PC-9 (cell line): ENCODE data around the gene COL27A1. TPM values are rescaled to one million over a fixed set of nuclear protein-coding genes. Genes with fewer than 3 reads are reported as not detected.

Source experiments
- BruUV-seq: library from RNA; stranded (reverse); fragments of 400-500 nt; replicated peaks from 2 replicates; lab custom pipeline; 2021; lab: Mats Ljungman, UMichigan
- CTCF ChIA-PET: fragments of 300-600 bp; sonication (Branson Sonifier 250); formaldehyde crosslinking; loops from one replicate; lab custom pipeline; 2022; ENCODE audit warnings: antibody characterized with exemption; lab: Charles Lee
- POLR2A ChIA-PET: fragments of 300-600 bp; sonication (Branson Sonifier 250); formaldehyde crosslinking; loops from one replicate; lab custom pipeline; 2022; ENCODE audit warnings: antibody characterized with exemption; ENCODE audit not compliant: unreplicated experiment; lab: Charles Lee
- DNase-seq, 2 experiments: peaks; one replicate each; pipeline versions ENCODE4 v3.0.0 to v3.0.0-alpha.2; 2015 to 2022; ENCODE audit warnings: mixed read lengths in 1 of 2
- H2AFZ ChIP-seq: fragments of 200-600 bp; sonication (generic); 2 replicates; pipeline ENCODE4 v1.8.1; 2017; ENCODE audit warnings: antibody characterized with exemption
- H3F3A ChIP-seq: fragments of 200-600 bp; sonication (generic); 2 replicates; pipeline ENCODE4 v1.8.1; 2017; ENCODE audit warnings: antibody characterized with exemption, mild to moderate bottlenecking, low read depth; ENCODE audit not compliant: insufficient read depth
- H3K27ac ChIP-seq: fragments of 200-600 bp; sonication (generic); 2 replicates; pipeline ENCODE4 v1.6.1; 2016; ENCODE audit warnings: mixed run types
- H3K27me3 ChIP-seq: fragments of 200-600 bp; sonication (generic); 2 replicates; pipeline ENCODE4 v1.6.1; 2016; ENCODE audit warnings: low read depth, mixed run types; ENCODE audit not compliant: insufficient read depth
- H3K36me3 ChIP-seq: fragments of 200-600 bp; sonication (generic); 2 replicates; pipeline ENCODE4 v1.6.1; 2016; ENCODE audit warnings: low read depth, mixed run types
- H3K4me1 ChIP-seq: fragments of 200-600 bp; sonication (generic); replicated peaks from 2 replicates; pipeline ENCODE4 v1.6.1; 2016; ENCODE audit warnings: mixed run types; ENCODE audit not compliant: insufficient read depth
- H3K4me2 ChIP-seq: fragments of 200-600 bp; sonication (generic); 2 replicates; pipeline ENCODE4 v1.6.1; 2017; ENCODE audit warnings: mixed run types
- H3K4me3 ChIP-seq: fragments of 200-600 bp; sonication (generic); 2 replicates; pipeline ENCODE4 v1.6.1; 2016; ENCODE audit warnings: mixed run types
- H3K79me2 ChIP-seq: fragments of 200-600 bp; sonication (generic); 2 replicates; pipeline ENCODE4 v1.6.1; 2017; ENCODE audit warnings: low read depth, mixed run types
- H3K9me2 ChIP-seq: fragments of 200-600 bp; sonication (generic); 2 replicates; pipeline ENCODE4 v1.8.1; 2017; ENCODE audit warnings: mild to moderate bottlenecking; ENCODE audit not compliant: insufficient read depth
- H3K9me3 ChIP-seq: fragments of 200-600 bp; sonication (generic); 2 replicates; pipeline ENCODE4 v1.8.1; 2016; ENCODE audit warnings: low read depth; ENCODE audit not compliant: insufficient read depth
- H4K20me1 ChIP-seq: fragments of 200-600 bp; sonication (generic); 2 replicates; pipeline ENCODE4 v1.8.1; 2017; ENCODE audit not compliant: insufficient read depth
- CTCF ChIP-seq: fragments of 200-600 bp; sonication (generic); conservative IDR thresholded peaks from 2 replicates; pipeline ENCODE4 v1.6.1; 2017; ENCODE audit warnings: mixed run types, antibody characterized with exemption, mild to moderate bottlenecking, moderate library complexity
- EZH2 ChIP-seq: fragments of 200-600 bp; sonication (generic); IDR thresholded peaks from 2 replicates; pipeline ENCODE4 v1.8.0; 2017; ENCODE audit warnings: antibody characterized with exemption, low read depth
- intact Hi-C: fragments of 100-400 bp; cut with micrococcal nuclease; formaldehyde crosslinking; loops from one replicate; pipeline ENCODE4 v1.10.0; 2022; ENCODE audit not compliant: unreplicated experiment
- total RNA-seq: library from RNA; stranded (reverse); gene quantifications from 2 replicates; pipeline ENCODE4 v1.2.3, GENCODE V29; 2021

The COL27A1 gene
- total RNA-seq, 1 experiment from 2014 or later, result 0.39 TPM

- H4K20me1 ChIP-seq, result no peaks in the 10 kb centered on the region
- peaks cover 13% of the 10 kb centered on the region; the same call in 1 of the 2 replicates for H3F3A ChIP-seq
- no peaks in the 10 kb centered on the region for H3K27me3 ChIP-seq
- 0 out of 2 replicates have a peak overlapping the region, but pooled peaks have one; percentile 64 for H3K27ac ChIP-seq
- no peaks in the 10 kb centered on the region for H3K9me2 ChIP-seq
- ChIA-PET POLR2A (no interaction called here), CTCF (no interaction called here)
- no peak overlapping the region for H2AFZ ChIP-seq
- no peak overlapping the region for H3K4me3 ChIP-seq
- no peak for DNase-seq
- H3K4me1 ChIP-seq, result peaks cover 28% of the 10 kb centered on the region
- intact Hi-C loops, result loop anchor here (5.0 kb wide), 1 partner anchor 47 kb away; no protein-coding TSS in a partner anchor
- no peaks in the 10 kb centered on the region for H3K36me3 ChIP-seq
- TF ChIP-seq CTCF, result no peak
- no peak for TF ChIP-seq EZH2
- no TSS peak for BruUV-seq
- no peaks in the 10 kb centered on the region for H3K9me3 ChIP-seq
- no peaks in the 10 kb centered on the region for H3K79me2 ChIP-seq
- no peak overlapping the region for H3K4me2 ChIP-seq
These were observed 124.4 kb downstream of the COL27A1 start for GRCh38 chr9:114279693-114280092.

- CTCF ChIA-PET, result no interaction called here
- BruUV-seq, result no TSS peak
- H3F3A ChIP-seq, result peaks cover 13% of the 10 kb centered on the region; the same call in 1 of the 2 replicates
- H3K27ac ChIP-seq, result no peak overlapping the region
- no peak overlapping the region for H3K4me3 ChIP-seq
- H3K79me2 ChIP-seq, result no peaks in the 10 kb centered on the region
- no peak for TF ChIP-seq EZH2
- TF ChIP-seq CTCF, result no peak
- H4K20me1 ChIP-seq, result no peaks in the 10 kb centered on the region
- no peak overlapping the region for H2AFZ ChIP-seq
- H3K36me3 ChIP-seq, result no peaks in the 10 kb centered on the region
- H3K27me3 ChIP-seq, result no peaks in the 10 kb centered on the region
- DNase-seq, result no peak
- no peak overlapping the region for H3K4me2 ChIP-seq
- peaks cover 28% of the 10 kb centered on the region for H3K4me1 ChIP-seq
- intact Hi-C loops, result no loop called here
- POLR2A ChIA-PET, result no interaction called here
- H3K9me2 ChIP-seq, result no peaks in the 10 kb centered on the region
- no peaks in the 10 kb centered on the region for H3K9me3 ChIP-seq
These were observed 125.5 kb downstream of the COL27A1 start for GRCh38 chr9:114280636-114281472.

GRCh38 chr9:114281473-114282103, 126.3 kb downstream of the COL27A1 start:
- no peaks in the 10 kb centered on the region for H3K9me3 ChIP-seq
- H3K9me2 ChIP-seq, result no peaks in the 10 kb centered on the region
- H3K4me1 ChIP-seq, result peaks cover 22% of the 10 kb centered on the region
- DNase-seq, result no peak
- intact Hi-C loops, result no loop called here
- POLR2A ChIA-PET, result no interaction called here
- H3K36me3 ChIP-seq, result no peaks in the 10 kb centered on the region
- no peaks in the 10 kb centered on the region for H3K79me2 ChIP-seq
- H3K27ac ChIP-seq, result no peak overlapping the region
- H2AFZ ChIP-seq, result no peak overlapping the region
- peaks cover 12% of the 10 kb centered on the region; the same call in 1 of the 2 replicates for H3F3A ChIP-seq
- no peak overlapping the region for H3K4me2 ChIP-seq
- BruUV-seq, result no TSS peak
- H3K4me3 ChIP-seq, result no peak overlapping the region
- TF ChIP-seq EZH2 (no peak), CTCF (no peak)
- H4K20me1 ChIP-seq, result no peaks in the 10 kb centered on the region
- CTCF ChIA-PET, result no interaction called here
- no peaks in the 10 kb centered on the region for H3K27me3 ChIP-seq
